Hepatocyte (in vitro differentiated cells): ENCODE results near the gene RBM39. TPM values are rescaled to one million over a fixed set of nuclear protein-coding genes. Genes with fewer than 3 reads are reported as not detected.
A peak's percentile ranks its signal among the peaks of the same experiment; 100 is the strongest.
"Not testable (repeated sequence)": the region's sequence is repeated elsewhere in the genome, so short reads cannot be mapped to it uniquely, and the experiment has no call there.

Experiments used
- DNase-seq: peaks from one replicate; pipeline ENCODE4 v3.0.0-alpha.2; 2016; ENCODE audit warnings: low spot score
- H2AFZ ChIP-seq: fragments of 200-600 bp; sonication (generic); 2 replicates; pipeline ENCODE4 v1.6.0; 2016; ENCODE audit warnings: antibody characterized with exemption, mild to moderate bottlenecking
- H3K27ac ChIP-seq: fragments of 200-600 bp; sonication (generic); 2 replicates; pipeline ENCODE4 v1.5.1; 2016; ENCODE audit warnings: mild to moderate bottlenecking
- H3K27me3 ChIP-seq: fragments of 200-600 bp; sonication (generic); 2 replicates; pipeline ENCODE4 v1.6.1; 2016
- H3K36me3 ChIP-seq: fragments of 200-600 bp; sonication (generic); replicated peaks from 2 replicates; pipeline ENCODE4 v1.5.1; 2016; ENCODE audit warnings: low read depth; ENCODE audit not compliant: insufficient read depth
- H3K4me1 ChIP-seq: fragments of 200-600 bp; sonication (generic); 2 replicates; pipeline ENCODE4 v1.5.1; 2016; ENCODE audit warnings: mild to moderate bottlenecking, moderate library complexity; ENCODE audit not compliant: insufficient read depth
- H3K4me2 ChIP-seq: fragments of 200-600 bp; sonication (generic); 2 replicates; pipeline ENCODE4 v1.6.0; 2016
- H3K4me3 ChIP-seq: fragments of 200-600 bp; sonication (generic); 2 replicates; pipeline ENCODE4 v1.5.1; 2016; ENCODE audit warnings: mild to moderate bottlenecking
- H3K79me2 ChIP-seq: fragments of 200-600 bp; sonication (generic); 2 replicates; pipeline ENCODE4 v1.6.0; 2017; ENCODE audit warnings: mild to moderate bottlenecking
- H3K9me2 ChIP-seq: fragments of 200-600 bp; sonication (generic); replicated peaks from 2 replicates; pipeline ENCODE4 v1.6.0; 2017; ENCODE audit warnings: mild to moderate bottlenecking; ENCODE audit not compliant: insufficient read depth
- H3K9me3 ChIP-seq: fragments of 200-600 bp; sonication (generic); 2 replicates; pipeline ENCODE4 v1.5.1; 2016; ENCODE audit warnings: low read depth, mild to moderate bottlenecking
- H4K20me1 ChIP-seq: fragments of 200-600 bp; sonication (generic); 2 replicates; pipeline ENCODE4 v1.6.0; 2016; ENCODE audit warnings: mild to moderate bottlenecking; ENCODE audit not compliant: insufficient read depth, poor library complexity, severe bottlenecking
- EZH2 ChIP-seq: fragments of 200-600 bp; sonication (generic); IDR thresholded peaks from 2 replicates; pipeline ENCODE4 v1.6.1; 2016; ENCODE audit warnings: antibody characterized with exemption, mild to moderate bottlenecking, borderline replicate concordance
- EZH2phosphoT487 ChIP-seq: fragments of 200-600 bp; sonication (generic); IDR thresholded peaks from one replicate; pipeline ENCODE4 v1.6.1; 2018; ENCODE audit warnings: antibody characterized with exemption, mild to moderate bottlenecking, low read depth, moderate library complexity; ENCODE audit not compliant: unreplicated experiment, severe bottlenecking
- WGBS: methylation state at CpG from one replicate; pipeline ENCODE4 v1.1.6; 2016; ENCODE audit warnings: low lambda C conversion rate; ENCODE audit errors: missing lambda C conversion rate; 5-methylcytosine and 5-hydroxymethylcytosine counted together
- polyA plus RNA-seq: library from polyadenylated mRNA; unstranded; fragments of >200 nt; fragmentation: Nextera tagmentation; extraction: Ambion mirVana; gene quantifications from 2 replicates; pipeline ENCODE4 v1.2.1, GENCODE V29; 2016
- total RNA-seq: library from RNA; depleted of rRNA; stranded (reverse); fragments of >200 nt; gene quantifications from 2 replicates; pipeline ENCODE4 v1.2.3, GENCODE V29; 2014
- TF ChIP-seq, protein P1 (sequence below): fragments of 200-600 bp; sonication (generic); IDR thresholded peaks from 2 replicates; pipeline ENCODE4 v1.5.1; 2016; ENCODE audit warnings: antibody characterized with exemption, mild to moderate bottlenecking; ENCODE audit not compliant: poor library complexity

Gene RBM39
- total and polyA plus RNA-seq, 2 experiments from 2014 or later: 200 to 423 TPM

DNA sequence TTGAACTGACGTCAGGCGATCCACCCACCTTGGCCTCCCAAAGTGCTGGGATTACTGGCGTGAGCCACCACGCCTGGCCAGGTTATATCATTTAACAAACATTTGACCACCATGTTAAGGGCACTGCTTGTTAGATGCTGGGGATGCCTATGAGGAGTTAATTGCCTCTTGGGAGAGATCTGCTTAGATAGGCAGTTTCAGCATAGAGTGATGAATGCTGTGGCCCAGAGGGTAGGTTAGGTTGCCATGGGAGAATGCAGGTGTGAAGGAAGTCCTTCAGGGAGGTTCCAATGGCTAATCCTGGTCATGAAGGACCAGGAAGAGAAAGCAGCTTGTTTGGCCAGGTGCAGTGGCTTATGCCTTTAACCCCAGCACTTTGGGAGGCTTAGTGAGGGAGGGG lies 46.7 kb upstream of the RBM39 start:
- Histone ChIP-seq H3K79me2 (peaks cover 76% of the 10 kb centered on the region), H3K27ac (no peak overlapping the region), H3K9me3 (no peaks in the 10 kb centered on the region), H2AFZ (no peak overlapping the region), H3K4me1 (no peaks in the 10 kb centered on the region), H3K27me3 (no peaks in the 10 kb centered on the region), H3K4me3 (no peak overlapping the region), H3K4me2 (no peak overlapping the region), H3K9me2 (no peaks in the 10 kb centered on the region), H4K20me1 (peaks cover 8% of the 10 kb centered on the region), H3K36me3 (no peaks in the 10 kb centered on the region)
- DNase-seq: no peak
- WGBS: 97% methylated on average over 4 of the region's 4 CpGs
- TF ChIP-seq EZH2 (no peak), EZH2phosphoT487 (no peak)
- TF ChIP-seq, protein P1, sequence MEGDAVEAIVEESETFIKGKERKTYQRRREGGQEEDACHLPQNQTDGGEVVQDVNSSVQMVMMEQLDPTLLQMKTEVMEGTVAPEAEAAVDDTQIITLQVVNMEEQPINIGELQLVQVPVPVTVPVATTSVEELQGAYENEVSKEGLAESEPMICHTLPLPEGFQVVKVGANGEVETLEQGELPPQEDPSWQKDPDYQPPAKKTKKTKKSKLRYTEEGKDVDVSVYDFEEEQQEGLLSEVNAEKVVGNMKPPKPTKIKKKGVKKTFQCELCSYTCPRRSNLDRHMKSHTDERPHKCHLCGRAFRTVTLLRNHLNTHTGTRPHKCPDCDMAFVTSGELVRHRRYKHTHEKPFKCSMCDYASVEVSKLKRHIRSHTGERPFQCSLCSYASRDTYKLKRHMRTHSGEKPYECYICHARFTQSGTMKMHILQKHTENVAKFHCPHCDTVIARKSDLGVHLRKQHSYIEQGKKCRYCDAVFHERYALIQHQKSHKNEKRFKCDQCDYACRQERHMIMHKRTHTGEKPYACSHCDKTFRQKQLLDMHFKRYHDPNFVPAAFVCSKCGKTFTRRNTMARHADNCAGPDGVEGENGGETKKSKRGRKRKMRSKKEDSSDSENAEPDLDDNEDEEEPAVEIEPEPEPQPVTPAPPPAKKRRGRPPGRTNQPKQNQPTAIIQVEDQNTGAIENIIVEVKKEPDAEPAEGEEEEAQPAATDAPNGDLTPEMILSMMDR: no peak

DNA sequence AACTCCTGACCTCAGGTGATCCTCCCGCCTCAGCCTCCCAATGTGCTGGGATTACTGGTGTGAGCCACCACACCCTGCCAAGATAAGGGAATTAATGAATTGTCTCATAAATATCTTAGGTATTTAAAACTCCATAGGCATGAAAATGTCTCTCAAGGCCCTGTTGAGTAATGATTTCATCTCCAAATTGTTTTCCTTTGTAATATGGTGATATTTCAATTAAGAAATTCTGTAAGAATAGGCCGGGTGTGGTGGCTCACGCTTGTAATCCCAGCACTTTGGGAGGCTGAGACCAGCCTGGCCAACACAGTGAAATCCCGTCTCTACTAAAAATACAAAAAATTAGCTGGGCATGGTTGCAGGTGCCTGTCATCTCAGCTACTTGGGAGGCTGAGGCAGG lies 43.5 kb upstream of the RBM39 start:
- not testable (repeated sequence) for H3K4me3 ChIP-seq, H3K4me2 ChIP-seq, H3K9me2 ChIP-seq, H2AFZ ChIP-seq, H3K9me3 ChIP-seq, H3K27me3 ChIP-seq, DNase-seq, H3K4me1 ChIP-seq, H3K36me3 ChIP-seq, H3K27ac ChIP-seq
- peaks cover 13% of the 10 kb centered on the region for H4K20me1 ChIP-seq
- 95% methylated on average over 4 of the region's 4 CpGs for WGBS
- H3K79me2 ChIP-seq: peaks cover 85% of the 10 kb centered on the region

DNA sequence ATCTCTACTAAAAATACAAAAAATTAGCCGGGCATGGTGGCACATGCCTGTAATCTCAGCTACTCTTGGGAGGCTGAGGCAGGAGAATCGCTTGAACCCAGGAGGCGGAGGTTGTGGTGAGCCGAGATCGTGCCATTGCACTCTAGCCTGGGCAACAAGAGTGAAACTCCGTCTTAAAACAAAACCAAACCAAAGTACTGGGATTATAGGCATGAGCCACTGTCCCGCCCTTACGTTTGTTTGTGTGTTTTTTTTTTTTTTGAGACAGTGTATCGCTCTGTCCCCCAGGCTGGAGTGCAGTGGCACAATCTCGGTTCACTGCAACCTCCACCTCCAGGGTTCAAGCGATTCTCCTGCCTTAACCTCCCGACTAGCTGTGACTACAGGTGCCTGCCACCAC lies 41.8 kb upstream of the RBM39 start:
- not testable (repeated sequence) for H3K27ac ChIP-seq, H3K4me1 ChIP-seq, H2AFZ ChIP-seq, H3K9me2 ChIP-seq, H3K36me3 ChIP-seq, DNase-seq, H3K4me2 ChIP-seq, H3K4me3 ChIP-seq, H3K9me3 ChIP-seq, H3K27me3 ChIP-seq
- WGBS: 98% methylated on average over 12 of the region's 12 CpGs
- H3K79me2 ChIP-seq: peaks cover 95% of the 10 kb centered on the region
- H4K20me1 ChIP-seq: peaks cover 16% of the 10 kb centered on the region

DNA sequence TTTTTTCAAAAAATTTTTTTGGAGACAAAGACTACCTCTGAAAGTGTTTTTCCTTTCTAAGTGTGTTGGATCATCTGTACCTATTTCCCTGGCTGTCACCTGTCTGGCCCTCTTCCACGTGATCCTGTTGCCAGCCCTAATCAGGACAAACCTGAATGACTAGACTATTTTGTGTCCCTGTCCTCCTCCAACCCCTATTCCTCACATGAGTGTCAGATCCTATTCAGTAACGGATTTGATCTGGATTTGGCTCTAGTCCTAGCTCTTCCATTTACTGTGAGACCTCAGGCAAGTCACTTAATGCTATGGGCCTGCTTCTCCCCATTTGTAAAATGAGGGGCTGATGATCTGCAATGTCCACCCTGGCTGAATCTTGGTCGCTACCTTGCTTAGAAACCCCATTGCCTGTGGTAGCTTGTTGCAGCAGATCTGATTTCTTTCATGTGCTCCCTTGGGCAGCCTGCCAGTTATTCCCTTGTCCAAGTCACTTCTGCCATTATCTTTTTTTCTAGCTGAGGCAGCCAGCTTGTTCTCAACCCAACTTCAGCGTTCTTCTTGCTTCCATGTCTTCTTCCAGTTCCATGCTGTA lies 34.5 kb upstream of the RBM39 start:
- Histone ChIP-seq H3K36me3 (no peaks in the 10 kb centered on the region), H3K4me1 (peaks cover 18% of the 10 kb centered on the region), H3K9me3 (no peaks in the 10 kb centered on the region), H3K9me2 (no peaks in the 10 kb centered on the region), H3K27ac (peak overlapping the region; percentile 57), H3K4me3 (no peak overlapping the region), H3K4me2 (peak overlapping the region; percentile 52), H3K27me3 (no peaks in the 10 kb centered on the region), H3K79me2 (peaks cover 88% of the 10 kb centered on the region), H2AFZ (no peak overlapping the region), H4K20me1 (peaks cover 30% of the 10 kb centered on the region)
- 73% methylated on average over 4 of the region's 4 CpGs for WGBS
- TF ChIP-seq, protein P1: no peak
- no peak for TF ChIP-seq EZH2phosphoT487
- no peak for TF ChIP-seq EZH2
- DNase-seq: peak; percentile 32
